Lower leg skin (tissue), 3 donors: ENCODE data around the gene ANGPT4.

Experiments used
- POLR2A ChIP-seq, 2 donors: fragments of 450-650 bp; IDR thresholded peaks; one replicate each; pipeline ENCODE4 v1.6.1; 2016 to 2017; ENCODE audit warnings: antibody characterized with exemption in 2 of 2, mild to moderate bottlenecking in 1 of 2, moderate library complexity in 1 of 2
- TF ChIP-seq, protein P1 (sequence below), 3 donors: fragments of 450-650 bp; IDR thresholded peaks; one replicate each; pipeline ENCODE4 v1.5.1; 2016; ENCODE audit warnings: antibody characterized with exemption in 3 of 3, mild to moderate bottlenecking in 3 of 3, moderate library complexity in 2 of 3

DNA sequence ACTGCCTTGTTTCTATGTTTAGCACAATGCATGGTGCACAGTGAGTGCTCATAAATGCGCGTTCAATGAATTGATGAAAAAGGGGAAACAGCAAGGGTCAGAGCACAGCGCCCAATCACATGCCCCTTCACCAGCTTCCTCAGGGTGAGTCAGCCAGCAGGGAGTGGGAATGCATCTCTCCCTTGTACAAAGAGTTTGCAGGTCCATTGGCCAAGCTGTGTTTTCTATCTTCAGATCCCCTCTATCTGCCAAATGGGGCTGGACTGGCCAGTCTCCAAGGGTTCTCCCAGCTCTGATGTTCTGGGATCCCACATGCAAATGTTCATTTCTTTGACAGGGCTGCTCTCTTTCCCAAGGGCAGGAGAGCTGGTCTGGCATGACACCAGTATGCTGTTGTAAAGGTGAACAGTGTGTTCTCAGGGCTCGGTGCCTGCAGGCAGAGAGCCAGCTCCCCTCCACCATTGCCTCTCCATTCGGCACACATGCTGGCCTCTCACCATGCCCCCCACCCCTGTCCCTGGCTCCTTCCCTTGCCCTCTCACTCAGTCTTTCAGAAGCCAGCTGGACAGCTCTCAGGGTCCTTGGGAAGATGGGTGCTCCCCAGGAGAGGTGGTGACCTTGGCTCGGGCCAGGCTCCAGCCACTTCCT lies 25.0 kb downstream of the ANGPT4 start:
- TF ChIP-seq, protein P1, sequence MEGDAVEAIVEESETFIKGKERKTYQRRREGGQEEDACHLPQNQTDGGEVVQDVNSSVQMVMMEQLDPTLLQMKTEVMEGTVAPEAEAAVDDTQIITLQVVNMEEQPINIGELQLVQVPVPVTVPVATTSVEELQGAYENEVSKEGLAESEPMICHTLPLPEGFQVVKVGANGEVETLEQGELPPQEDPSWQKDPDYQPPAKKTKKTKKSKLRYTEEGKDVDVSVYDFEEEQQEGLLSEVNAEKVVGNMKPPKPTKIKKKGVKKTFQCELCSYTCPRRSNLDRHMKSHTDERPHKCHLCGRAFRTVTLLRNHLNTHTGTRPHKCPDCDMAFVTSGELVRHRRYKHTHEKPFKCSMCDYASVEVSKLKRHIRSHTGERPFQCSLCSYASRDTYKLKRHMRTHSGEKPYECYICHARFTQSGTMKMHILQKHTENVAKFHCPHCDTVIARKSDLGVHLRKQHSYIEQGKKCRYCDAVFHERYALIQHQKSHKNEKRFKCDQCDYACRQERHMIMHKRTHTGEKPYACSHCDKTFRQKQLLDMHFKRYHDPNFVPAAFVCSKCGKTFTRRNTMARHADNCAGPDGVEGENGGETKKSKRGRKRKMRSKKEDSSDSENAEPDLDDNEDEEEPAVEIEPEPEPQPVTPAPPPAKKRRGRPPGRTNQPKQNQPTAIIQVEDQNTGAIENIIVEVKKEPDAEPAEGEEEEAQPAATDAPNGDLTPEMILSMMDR (IDR thresholded peaks at IDR 0.05): no peak
- no peak for TF ChIP-seq POLR2A (IDR thresholded peaks at IDR 0.05)
